ENCODE measurements around the gene DHX9.

GRCh38 chr1:182848736-182849135, 9.6 kb downstream of the DHX9 start:
- no peak for TF ChIP-seq CTCF (IDR thresholded peaks at IDR 0.05; ENCODE audit: borderline replicate concordance, extremely low read depth, low read length, poor library complexity, severe bottlenecking)
- TF ChIP-seq EZH2 (IDR thresholded peaks at IDR 0.05; ENCODE audit: borderline replicate concordance, low read depth, low read length, severe bottlenecking) = no peak

Data from DND-41 (cell line).